OCI-LY7 (cell line): ENCODE results near the gene OR51B4.

Experiments used
- EZH2phosphoT487 ChIP-seq: fragments of 200-600 bp; sonication (generic); IDR thresholded peaks from 2 replicates; pipeline ENCODE4 v1.6.1; 2018; ENCODE audit warnings: low read depth, borderline replicate concordance, mild to moderate bottlenecking, mixed run types, antibody characterized with exemption, low read length, moderate library complexity, mixed read lengths
- TF ChIP-seq, protein P1 (sequence below): fragments of 200-600 bp; sonication (generic); conservative IDR thresholded peaks from 2 replicates; pipeline ENCODE4 v1.5.1; 2014; ENCODE audit warnings: mild to moderate bottlenecking, antibody characterized with exemption, low read length, moderate library complexity, mixed read lengths

DNA sequence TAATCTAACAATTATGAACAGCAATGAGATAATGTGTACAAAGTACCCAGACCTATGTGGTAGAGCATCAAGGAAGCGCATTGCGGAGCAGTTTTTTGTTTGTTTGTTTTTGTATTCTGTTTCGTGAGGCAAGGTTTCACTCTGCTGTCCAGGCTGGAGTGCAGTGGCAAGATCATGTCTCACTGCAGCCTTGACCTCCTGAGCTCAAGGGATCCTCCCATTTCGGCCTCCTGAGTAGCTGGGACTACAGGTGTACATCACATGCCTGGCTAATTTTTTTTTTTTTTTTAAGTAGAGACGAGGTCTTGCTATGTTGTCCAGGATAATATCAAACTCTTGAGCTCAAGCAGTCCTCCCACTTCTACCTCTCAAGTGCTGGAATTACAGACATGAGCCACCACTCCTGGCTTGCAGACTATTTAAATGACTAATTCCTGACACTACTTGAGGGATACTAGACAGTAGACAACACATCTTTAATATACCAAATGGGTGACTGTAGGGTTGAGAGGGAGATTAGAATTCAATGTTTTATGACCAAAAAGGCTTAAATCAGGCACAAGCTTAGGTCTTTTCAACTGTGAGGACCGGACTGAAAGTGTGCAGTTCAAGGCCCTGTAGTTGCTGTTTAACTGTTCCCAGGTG is 12.7 kb downstream of the OR51B4 start:
- TF ChIP-seq, protein P1, sequence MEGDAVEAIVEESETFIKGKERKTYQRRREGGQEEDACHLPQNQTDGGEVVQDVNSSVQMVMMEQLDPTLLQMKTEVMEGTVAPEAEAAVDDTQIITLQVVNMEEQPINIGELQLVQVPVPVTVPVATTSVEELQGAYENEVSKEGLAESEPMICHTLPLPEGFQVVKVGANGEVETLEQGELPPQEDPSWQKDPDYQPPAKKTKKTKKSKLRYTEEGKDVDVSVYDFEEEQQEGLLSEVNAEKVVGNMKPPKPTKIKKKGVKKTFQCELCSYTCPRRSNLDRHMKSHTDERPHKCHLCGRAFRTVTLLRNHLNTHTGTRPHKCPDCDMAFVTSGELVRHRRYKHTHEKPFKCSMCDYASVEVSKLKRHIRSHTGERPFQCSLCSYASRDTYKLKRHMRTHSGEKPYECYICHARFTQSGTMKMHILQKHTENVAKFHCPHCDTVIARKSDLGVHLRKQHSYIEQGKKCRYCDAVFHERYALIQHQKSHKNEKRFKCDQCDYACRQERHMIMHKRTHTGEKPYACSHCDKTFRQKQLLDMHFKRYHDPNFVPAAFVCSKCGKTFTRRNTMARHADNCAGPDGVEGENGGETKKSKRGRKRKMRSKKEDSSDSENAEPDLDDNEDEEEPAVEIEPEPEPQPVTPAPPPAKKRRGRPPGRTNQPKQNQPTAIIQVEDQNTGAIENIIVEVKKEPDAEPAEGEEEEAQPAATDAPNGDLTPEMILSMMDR, result no peak
- TF ChIP-seq EZH2phosphoT487, result no peak
